Osteoblast (primary cell): ENCODE data around the gene CYP26B1. TPM values are rescaled to one million over a fixed set of nuclear protein-coding genes. Genes with fewer than 3 reads are reported as not detected.

Experiments
- DNase-seq: peaks from one replicate; pipeline ENCODE4 v3.0.0; 2011; ENCODE audit warnings: low spot score, mixed read lengths; ENCODE audit not compliant: insufficient read length; ENCODE audit errors: missing footprints
- H2AFZ ChIP-seq: 2 replicates; pipeline ENCODE4 v1.6.0; 2011; ENCODE audit warnings: mild to moderate bottlenecking, low read length
- H3K27ac ChIP-seq: 2 replicates; pipeline ENCODE4 v1.5.1; 2011; ENCODE audit warnings: mild to moderate bottlenecking, low read depth, low read length, moderate library complexity
- H3K27me3 ChIP-seq: 2 replicates; pipeline ENCODE4 v1.6.0; 2012; ENCODE audit warnings: mild to moderate bottlenecking, control low read depth, inconsistent platforms, low read length, moderate library complexity; ENCODE audit not compliant: insufficient read depth
- H3K36me3 ChIP-seq: 2 replicates; pipeline ENCODE4 v1.5.1; 2011; ENCODE audit warnings: mild to moderate bottlenecking, low read length, control low read depth, moderate library complexity; ENCODE audit not compliant: insufficient read depth
- H3K4me1 ChIP-seq: 2 replicates; pipeline ENCODE4 v1.5.1; 2011; ENCODE audit warnings: mild to moderate bottlenecking, low read length, control low read depth, moderate library complexity; ENCODE audit not compliant: insufficient read depth
- H3K4me2 ChIP-seq: 2 replicates; pipeline ENCODE4 v1.6.0; 2011; ENCODE audit warnings: mild to moderate bottlenecking, low read length; ENCODE audit not compliant: insufficient read depth
- H3K4me3 ChIP-seq: fragments of 200-600 bp; sonication (generic); 3 replicates; pipeline ENCODE4 v1.5.1; 2012; ENCODE audit warnings: mild to moderate bottlenecking, low read length, inconsistent platforms; ENCODE audit not compliant: insufficient read depth
- H3K79me2 ChIP-seq: 2 replicates; pipeline ENCODE4 v1.6.0; 2012; ENCODE audit warnings: mild to moderate bottlenecking, low read length, control low read depth, inconsistent platforms; ENCODE audit not compliant: insufficient read depth
- H3K9me3 ChIP-seq: 2 replicates; pipeline ENCODE4 v1.5.1; 2011; ENCODE audit warnings: low read depth, low read length, control low read depth
- H4K20me1 ChIP-seq: 2 replicates; pipeline ENCODE4 v1.6.0; 2012; ENCODE audit warnings: mild to moderate bottlenecking, low read length, control low read depth; ENCODE audit not compliant: insufficient read depth
- total RNA-seq: library from RNA; depleted of rRNA; stranded (reverse); fragments of >200 nt; gene quantifications from 2 replicates; pipeline ENCODE4 v1.2.3, GENCODE V29; 2012
- TF ChIP-seq, protein P1 (sequence below): IDR thresholded peaks from 2 replicates; pipeline ENCODE4 v1.5.1; 2011; ENCODE audit warnings: mild to moderate bottlenecking, low read depth, low read length, moderate library complexity; ENCODE audit errors: extremely low read depth

CYP26B1 gene
- total RNA-seq, 1 donor: under 0.01 TPM

DNA sequence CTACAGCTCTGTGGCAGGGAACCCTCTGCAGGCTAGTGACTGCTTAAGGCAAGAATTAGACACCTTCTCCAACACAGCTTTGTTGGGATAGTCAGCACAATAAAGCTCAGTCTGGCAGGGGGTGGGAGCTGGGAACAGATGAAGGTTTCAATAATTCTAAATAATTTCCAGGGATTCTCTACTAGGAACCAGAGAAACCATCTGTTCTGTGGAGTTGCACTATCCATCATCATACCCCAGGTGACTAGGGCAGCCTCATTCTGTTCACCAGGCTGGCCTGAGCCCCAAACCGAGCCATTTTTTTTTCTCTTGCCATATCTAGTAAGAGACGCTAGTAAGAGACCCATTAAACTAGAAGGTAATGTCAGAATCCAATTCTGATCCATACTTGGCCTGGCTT is 35.8 kb upstream of the CYP26B1 start:
- Histone ChIP-seq H3K4me1 (no peaks in the 10 kb centered on the region), H3K79me2 (no peaks in the 10 kb centered on the region), H3K9me3 (no peaks in the 10 kb centered on the region), H4K20me1 (no peaks in the 10 kb centered on the region), H3K27ac (no peak overlapping the region), H3K4me2 (no peak overlapping the region), H3K27me3 (no peaks in the 10 kb centered on the region), H3K4me3 (no peak overlapping the region), H2AFZ (no peak overlapping the region), H3K36me3 (no peaks in the 10 kb centered on the region)
- no peak for DNase-seq
- TF ChIP-seq, protein P1, sequence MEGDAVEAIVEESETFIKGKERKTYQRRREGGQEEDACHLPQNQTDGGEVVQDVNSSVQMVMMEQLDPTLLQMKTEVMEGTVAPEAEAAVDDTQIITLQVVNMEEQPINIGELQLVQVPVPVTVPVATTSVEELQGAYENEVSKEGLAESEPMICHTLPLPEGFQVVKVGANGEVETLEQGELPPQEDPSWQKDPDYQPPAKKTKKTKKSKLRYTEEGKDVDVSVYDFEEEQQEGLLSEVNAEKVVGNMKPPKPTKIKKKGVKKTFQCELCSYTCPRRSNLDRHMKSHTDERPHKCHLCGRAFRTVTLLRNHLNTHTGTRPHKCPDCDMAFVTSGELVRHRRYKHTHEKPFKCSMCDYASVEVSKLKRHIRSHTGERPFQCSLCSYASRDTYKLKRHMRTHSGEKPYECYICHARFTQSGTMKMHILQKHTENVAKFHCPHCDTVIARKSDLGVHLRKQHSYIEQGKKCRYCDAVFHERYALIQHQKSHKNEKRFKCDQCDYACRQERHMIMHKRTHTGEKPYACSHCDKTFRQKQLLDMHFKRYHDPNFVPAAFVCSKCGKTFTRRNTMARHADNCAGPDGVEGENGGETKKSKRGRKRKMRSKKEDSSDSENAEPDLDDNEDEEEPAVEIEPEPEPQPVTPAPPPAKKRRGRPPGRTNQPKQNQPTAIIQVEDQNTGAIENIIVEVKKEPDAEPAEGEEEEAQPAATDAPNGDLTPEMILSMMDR: no peak

DNA sequence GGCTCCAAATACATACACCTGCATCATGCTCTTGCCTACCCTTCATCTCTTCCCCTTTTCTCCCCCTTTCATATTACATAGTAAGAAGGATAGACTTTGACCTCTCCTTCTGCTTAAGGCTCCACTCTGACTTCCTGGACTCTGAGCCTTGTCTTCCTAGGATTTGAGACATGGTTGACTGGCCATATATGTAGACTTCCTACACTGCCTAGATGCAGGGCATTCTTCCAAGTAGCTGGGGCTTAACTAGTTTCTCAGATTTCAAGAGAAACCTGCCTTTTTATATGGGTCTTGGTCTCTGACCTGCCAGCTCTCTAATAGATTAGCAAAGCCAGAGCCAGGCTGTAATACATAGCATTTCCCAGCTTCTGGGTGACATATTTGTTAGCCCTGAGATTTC is 35.4 kb upstream of the CYP26B1 start:
- DNase-seq: no peak
- Histone ChIP-seq H3K4me1 (no peaks in the 10 kb centered on the region), H3K9me3 (no peaks in the 10 kb centered on the region), H3K27me3 (no peaks in the 10 kb centered on the region), H2AFZ (no peak overlapping the region), H4K20me1 (no peaks in the 10 kb centered on the region), H3K36me3 (no peaks in the 10 kb centered on the region), H3K4me2 (no peak overlapping the region), H3K79me2 (no peaks in the 10 kb centered on the region), H3K27ac (no peak overlapping the region), H3K4me3 (no peak overlapping the region)
- TF ChIP-seq, protein P1: no peak

DNA sequence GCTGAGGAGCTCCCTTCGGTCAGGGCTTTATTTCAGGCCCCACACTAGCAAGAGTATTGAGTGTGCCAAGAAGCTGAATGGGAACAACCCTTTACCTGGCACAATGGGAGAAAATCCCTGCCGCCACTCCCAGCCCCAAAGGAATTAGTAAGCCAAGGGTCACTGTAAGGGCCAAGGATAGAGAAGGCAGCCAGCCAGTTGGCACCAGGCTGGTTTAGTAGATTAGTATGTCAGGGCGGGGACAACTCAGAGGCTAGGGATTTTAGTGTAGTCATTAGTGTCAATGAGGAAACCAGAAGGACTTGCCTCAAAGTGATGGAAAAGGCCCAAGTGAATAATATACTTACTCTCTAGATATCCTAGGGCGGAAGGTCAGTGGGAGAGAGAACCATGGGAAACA is 34.9 kb upstream of the CYP26B1 start:
- no peak for DNase-seq
- no peaks in the 10 kb centered on the region for H3K4me1 ChIP-seq
- TF ChIP-seq, protein P1: no peak
- H3K4me2 ChIP-seq: no peak overlapping the region
- no peaks in the 10 kb centered on the region for H4K20me1 ChIP-seq
- no peaks in the 10 kb centered on the region for H3K36me3 ChIP-seq
- H3K79me2 ChIP-seq: no peaks in the 10 kb centered on the region
- no peaks in the 10 kb centered on the region for H3K27me3 ChIP-seq
- H3K4me3 ChIP-seq: no peak overlapping the region
- no peak overlapping the region for H3K27ac ChIP-seq
- no peaks in the 10 kb centered on the region for H3K9me3 ChIP-seq
- no peak overlapping the region for H2AFZ ChIP-seq

DNA sequence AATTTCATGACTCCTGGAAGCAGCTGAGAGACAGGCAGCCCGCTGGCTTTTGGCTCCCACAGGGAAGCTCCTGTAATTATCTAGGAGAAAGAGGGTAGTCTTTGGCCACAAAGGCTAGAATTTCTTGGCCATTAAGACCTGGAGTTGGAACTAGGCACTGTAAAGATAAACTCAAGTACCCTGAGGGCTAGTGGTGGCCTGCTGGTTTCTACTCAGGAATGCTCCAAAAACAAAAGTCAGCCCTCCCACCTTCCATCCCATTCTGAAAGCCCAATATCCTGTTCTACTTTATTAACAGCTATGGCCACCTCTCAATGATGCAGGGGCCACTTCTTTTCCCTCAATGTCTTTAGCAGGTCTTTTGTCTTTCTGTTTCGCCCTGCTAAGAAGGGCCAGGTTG is 34.0 kb upstream of the CYP26B1 start:
- no peak for DNase-seq
- Histone ChIP-seq H3K36me3 (no peaks in the 10 kb centered on the region), H2AFZ (no peak overlapping the region), H3K27me3 (no peaks in the 10 kb centered on the region), H3K4me1 (no peaks in the 10 kb centered on the region), H3K27ac (no peak overlapping the region), H3K4me2 (no peak overlapping the region), H3K79me2 (no peaks in the 10 kb centered on the region), H3K4me3 (no peak overlapping the region), H3K9me3 (no peaks in the 10 kb centered on the region), H4K20me1 (no peaks in the 10 kb centered on the region)
- TF ChIP-seq, protein P1: no peak
